ENCODE data around the gene CLEC11A.

- no peak for TF ChIP-seq CTCF (IDR thresholded peaks at IDR 0.05)
- TF ChIP-seq POLR2A (IDR thresholded peaks at IDR 0.05) = no peak
- no peak for TF ChIP-seq POLR2AphosphoS5 (IDR thresholded peaks at IDR 0.05)
Measured at GRCh38 chr19:50708179-50708879, 14.8 kb upstream of the CLEC11A start.

Measured in sigmoid colon (tissue), 4 donors.